HG03442 (cell line): ENCODE data around the gene FADS2.

ENCODE experiments used
- ATAC-seq: cut with Tn5 transposase; IDR thresholded peaks from one replicate; pipeline ENCODE4 v1.9.1; 2021; ENCODE audit warnings: mild to moderate bottlenecking, moderate library complexity; ENCODE audit not compliant: unreplicated experiment

The FADS2 gene

DNA sequence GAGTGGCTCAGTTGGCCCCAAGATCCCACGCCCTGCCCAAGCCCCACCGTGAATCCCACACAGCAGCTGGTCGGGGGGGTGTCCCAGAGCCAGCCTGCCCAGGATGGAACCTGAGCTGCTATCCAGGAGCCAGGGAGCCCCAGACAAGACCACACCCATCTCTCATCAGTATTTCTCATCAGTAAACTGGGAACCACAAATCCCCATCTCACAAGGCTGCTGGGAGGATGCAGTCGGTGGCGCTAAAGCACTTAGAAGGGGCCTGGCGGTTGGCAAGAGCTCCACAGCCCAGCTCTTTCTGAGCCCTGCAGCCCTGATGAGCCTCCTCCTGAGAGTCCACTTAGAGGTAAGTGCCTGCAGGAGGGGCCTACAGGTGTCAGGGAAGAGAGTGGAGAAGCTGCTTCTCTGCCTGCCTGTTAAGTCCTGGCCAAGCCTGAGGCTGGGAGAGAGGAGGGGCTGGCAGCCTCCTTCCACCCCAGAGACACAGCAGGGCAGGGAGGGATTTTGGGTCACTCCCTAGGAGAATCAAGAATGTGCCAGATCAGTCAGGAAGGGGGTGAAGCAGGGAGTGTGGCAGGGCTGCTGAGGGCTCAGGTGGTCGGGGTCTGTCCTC lies 57.2 kb downstream of the FADS2 start:
- no peak for ATAC-seq

DNA sequence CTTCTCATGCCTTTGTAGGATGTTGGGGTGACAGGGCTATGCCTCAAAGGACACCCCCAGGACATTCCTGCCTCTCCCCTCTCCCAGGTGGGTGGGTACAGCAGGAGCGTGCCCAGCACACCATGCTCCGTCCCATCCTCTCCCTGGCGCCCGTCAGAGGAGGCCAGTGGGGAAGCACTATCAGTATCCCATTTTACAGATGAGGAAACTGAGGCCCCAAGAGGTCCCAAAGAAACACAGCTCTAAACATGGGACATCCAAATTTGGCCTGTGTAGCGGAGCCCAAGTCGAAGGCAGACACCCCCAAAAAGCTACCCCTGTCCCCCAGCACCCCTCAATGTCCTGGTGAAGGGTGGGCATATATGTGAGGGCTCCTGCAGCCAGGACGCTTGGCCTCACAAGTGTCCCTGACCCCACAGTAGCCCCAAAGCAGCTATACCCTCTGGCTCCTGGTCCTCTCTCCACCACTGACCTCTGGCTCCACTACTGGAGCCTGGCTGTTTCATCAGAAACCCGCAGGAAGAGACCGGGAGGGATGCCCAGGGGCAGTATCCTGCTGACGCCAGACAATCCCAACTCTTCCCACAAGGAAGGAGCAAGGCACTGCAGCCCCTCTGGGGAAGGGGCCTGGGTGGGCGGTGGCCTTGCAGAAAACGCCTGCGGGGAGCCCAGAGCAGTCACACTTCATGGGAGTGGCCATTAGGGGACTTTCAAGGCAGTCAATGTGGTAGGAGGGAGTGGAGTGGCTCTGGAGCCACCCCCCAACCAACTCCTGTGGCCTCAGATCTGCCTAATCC lies 57.9 kb downstream of the FADS2 start:
- no peak for ATAC-seq

DNA sequence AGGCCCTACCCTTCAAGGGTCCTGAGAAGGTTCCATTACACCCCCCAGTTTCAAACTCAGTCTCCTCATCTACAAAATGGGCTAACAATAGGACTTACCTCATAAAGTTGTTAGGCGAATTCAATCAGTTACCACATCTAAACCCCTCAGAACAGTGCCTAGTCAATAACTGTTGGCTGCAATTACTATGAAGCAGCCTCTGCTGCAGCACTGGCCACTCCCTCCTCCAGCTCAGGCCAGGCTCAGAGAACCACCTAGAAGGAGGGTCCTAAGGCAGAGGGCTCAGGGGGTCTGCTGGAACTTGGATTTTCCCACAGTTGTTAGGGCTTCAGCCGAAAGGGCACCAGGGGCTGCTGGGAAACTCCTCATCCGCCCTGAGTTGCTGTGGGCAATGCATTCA lies 58.5 kb downstream of the FADS2 start:
- no peak for ATAC-seq

DNA sequence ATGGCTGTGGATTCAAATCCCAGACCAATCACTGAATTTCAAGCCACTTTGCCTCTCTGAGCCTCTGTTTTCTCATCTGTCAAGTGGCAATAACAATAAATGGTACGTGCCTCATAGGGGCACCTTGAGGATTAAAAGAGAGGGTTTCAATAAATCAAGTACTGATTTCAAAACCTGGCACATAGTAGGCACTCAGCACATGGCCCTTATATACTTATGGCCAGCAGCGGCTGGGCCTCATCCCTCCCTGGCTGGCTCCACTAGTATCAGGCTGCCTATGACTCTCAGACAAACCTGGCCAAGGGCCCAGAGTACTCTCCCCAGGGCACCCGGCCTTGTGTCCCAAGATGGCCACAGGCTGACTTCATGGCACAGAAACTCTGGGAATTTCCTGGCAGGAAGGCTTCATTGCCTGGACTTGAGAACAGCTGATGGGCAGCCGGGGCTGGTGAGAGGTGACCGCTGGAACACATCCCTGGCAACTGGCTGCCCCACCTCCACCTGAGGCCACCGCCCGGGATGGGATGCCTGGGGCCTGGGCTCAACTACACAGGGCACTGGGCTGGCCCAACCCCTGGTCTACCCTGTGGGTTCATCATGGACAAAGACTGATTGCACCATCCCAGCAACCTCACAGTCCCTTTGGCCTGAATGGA lies 59.9 kb downstream of the FADS2 start:
- ATAC-seq = no peak

DNA sequence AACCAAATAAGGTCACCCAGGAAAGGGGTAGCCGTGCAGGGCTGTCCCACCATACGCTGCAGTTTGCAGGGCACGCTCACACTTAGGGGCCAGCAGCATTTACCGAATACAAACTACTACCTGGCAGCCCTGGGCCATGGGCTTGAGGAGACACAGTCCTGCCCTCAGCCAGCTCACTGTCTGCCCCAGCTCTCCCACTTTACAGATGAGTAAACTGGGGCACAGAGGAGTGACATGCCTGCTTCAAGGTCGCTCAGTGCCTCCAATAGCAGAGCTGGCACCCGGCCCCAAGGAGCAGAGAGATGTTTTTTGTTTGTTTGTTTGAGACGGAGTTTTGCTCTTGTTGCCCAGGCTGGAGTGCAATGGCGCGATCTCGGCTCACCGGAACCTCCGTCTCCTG lies 60.5 kb downstream of the FADS2 start:
- ATAC-seq = no peak

DNA sequence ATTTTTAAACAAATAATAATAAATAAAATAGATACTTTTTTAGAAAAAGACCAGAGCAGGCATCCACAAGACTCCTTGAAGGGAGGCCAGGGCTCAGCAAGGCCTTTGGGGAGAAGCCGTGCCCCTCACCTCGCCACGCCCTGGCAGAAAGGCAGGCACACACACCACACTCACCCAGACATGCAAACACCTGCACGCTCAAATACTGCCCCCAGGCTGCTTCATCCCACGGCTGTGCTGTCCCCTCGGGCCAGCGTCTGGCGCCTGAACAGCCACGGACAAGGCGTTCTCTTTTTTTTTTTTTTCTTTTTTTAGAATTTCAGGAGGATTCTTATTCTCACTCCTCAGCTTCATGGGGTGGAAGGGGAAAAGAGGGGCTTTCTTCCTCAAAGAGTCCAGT lies 61.7 kb downstream of the FADS2 start:
- ATAC-seq = no peak

DNA sequence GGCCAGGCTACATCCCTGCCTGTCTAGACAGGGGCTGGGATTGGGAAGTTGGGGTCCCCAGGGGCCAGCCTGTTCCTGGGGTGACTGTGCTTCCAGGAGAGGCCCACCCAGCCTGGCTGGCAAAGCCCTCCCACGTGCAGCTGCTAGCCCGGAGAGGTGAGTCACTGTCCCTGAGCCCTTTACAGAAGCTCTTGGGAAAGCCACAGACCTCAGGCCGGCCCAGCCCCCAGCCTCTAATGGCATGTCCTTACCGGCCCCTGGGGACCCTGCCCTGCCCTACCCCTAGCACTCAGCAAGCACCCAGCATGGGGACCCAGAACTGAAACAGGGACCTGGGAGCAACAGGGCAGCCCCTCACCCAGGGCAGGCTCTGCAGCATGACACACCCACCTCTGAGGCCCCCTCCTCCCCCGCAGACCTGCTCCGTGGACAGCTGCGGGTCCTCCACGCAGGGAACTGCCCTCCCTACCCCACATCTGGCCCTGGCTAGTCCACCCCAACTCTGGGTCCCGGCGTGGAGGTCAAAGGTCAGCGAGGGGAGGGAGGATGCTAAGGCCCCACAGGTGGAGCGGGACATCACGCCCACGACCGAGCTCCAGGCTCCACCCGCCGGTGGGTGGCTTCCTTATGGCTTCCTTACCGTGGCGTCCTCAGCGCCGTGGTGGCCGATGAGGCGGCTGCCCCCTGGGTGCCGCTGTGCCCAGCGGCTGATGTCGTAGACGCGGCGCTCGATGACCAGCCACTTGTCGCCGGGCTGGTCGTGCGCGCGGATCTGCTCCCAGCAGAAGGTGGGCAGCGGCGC lies 62.6 kb downstream of the FADS2 start:
- peak; percentile 17 for ATAC-seq

DNA sequence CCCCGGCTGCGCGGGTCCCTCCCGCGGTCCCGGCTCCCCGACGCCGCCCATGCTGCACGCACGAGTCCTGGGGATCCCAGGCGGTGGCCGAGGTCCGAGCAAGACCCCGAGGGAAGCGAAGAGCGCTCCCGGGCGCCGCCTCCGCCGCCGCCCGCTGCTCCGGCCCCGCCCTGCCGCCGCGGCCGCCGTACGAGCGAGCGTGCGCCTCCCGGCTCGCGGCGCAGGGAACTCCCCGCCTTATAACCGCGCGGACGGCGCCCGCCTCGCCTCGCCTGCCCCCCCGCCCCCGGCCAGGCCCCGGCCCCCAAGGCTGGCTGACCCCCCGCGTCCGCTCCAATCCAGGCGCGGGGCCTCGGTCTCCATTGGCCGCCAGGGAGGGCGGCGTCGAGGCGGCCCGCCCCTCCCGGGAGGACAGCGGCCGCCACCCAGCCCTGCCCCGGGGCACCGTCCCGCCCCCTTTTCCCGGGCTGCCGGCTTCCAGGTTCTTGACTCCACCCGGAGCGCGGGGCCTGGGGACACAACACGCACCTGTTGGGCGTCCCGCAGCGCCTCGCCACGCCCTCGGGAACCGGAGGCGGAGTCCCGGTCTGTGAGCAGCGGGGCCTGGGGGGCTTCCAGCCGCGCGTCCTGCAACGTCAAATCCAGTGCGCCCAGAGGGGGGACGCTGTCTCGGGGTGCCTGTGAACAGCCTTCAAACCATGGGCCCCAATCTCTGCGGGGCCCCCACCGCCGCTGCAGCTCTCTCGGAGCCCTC lies 63.4 kb downstream of the FADS2 start, which contains the start of gene FADS3:
Gene FADS3, minus strand, starts transcription at position 215 of the 754 bp plus-strand sequence. Its CDS starts 164 bp downstream, at position 51.
- ATAC-seq = peak; percentile 62

DNA sequence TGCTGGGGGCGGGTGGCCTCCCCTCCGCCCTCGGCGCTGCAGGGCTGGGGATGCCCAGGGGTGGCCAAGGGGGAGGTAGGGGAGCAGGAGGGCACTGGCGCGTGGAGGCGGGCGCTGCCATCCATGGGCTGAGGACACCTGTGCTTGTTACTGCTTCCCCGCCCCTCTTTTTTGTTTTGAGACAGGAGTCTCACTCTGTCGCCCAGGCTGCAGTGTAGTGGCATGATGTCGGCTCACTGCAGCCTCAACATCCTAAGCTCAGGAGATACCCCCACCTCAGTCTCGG lies 63.9 kb downstream of the FADS2 start:
- ATAC-seq = peak; percentile 22

DNA sequence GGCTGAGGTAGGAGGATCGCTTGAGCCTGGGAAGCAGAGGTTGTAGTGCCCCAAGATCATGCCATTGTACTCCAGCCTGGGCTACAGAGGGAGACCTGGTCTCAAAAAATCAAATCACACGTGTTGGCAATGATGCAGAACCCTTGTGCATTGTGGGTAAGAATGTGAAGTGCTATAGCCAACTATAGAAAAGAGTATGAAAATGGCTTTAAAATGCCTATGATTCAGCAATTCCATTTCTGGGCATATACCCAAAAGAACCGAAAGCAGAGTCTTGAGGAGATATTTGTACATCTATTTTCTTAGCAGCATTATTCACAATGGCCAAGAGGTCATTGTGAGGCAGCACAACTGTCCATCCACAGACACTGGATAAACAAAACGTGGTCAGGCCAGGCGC lies 65.9 kb downstream of the FADS2 start:
- no peak for ATAC-seq

DNA sequence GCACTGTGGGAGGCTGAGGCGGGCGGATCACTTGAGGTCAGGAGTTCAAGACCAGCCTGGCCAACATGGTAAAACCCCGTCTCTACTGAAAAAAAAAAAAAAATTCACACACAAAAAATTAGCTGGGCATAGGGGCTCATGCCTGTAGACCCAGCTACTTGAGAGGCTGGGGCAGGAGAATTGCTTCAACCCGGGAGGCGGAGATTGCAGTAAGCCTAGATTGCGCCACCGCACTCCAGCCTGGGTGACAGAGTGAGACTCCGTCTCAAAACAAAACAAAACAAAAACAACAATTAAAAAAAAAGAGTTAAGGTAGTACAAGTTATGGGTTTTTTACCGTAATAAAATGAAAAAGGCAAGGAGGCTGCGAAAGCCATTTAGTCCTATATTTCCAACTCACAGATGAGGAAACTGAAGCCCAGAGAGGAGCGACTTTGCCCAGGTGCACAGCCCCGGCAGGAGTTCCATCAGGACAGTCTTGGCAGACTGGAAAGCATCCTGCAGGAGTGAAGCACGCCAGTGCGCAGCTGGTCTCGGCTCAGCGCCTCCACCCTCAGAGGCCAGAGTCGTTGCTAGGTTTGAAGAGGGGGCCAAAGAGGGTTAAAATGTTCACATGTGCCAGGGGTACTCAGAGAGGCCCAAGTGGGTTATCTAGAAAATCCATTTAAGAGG lies 67.1 kb downstream of the FADS2 start:
- ATAC-seq = no peak

DNA sequence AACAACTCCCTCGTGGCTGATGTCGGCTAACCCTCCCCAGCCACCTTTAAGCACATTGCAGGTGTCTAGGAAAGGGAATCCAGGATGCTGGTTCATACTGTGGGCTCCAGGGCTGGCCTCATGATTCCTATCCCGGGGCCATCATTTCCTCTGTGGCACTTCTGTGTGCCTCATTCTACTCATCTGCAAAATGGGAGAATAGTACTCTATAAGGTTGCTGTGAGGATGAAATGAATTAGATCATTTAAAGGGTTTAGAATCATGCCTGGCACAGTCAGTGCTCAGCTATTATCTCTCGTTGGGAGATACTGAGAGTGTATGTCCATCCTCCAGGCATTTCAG lies 67.6 kb downstream of the FADS2 start:
- ATAC-seq = no peak

DNA sequence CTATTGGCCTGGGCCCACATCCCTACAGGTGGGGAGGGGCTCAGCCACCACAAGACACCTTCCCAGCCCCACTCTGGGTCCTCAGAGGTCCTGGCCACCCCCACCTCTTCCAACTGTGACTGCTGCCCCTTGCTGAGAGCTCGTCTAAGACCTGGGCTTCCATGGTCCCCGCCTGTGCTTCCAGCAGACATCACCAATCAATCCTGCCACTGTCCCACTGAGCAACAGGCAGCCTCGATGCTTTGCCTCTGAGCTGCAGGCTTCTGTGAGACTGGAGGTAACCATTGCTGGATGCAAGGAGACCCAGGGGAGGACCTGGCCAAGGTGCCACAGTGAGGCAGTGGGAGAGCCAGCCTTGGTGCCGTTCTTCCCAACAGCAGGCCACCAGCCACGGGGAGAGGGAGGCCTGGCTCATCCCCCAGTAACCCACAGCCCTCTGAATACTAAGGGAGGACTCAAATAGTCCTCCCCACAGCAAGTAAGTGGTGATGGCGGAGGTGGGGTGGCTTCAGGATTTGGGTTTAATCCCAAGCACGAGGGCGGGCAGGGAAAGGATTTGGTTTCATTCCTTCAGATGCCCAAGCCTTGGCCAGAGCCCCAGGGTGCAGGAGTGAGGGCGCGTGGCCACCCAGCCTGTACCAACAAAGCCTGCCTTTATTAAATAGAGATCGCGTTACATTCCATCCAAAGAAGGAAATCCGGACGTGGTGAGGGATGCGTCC lies 68.7 kb downstream of the FADS2 start:
- ATAC-seq = no peak

DNA sequence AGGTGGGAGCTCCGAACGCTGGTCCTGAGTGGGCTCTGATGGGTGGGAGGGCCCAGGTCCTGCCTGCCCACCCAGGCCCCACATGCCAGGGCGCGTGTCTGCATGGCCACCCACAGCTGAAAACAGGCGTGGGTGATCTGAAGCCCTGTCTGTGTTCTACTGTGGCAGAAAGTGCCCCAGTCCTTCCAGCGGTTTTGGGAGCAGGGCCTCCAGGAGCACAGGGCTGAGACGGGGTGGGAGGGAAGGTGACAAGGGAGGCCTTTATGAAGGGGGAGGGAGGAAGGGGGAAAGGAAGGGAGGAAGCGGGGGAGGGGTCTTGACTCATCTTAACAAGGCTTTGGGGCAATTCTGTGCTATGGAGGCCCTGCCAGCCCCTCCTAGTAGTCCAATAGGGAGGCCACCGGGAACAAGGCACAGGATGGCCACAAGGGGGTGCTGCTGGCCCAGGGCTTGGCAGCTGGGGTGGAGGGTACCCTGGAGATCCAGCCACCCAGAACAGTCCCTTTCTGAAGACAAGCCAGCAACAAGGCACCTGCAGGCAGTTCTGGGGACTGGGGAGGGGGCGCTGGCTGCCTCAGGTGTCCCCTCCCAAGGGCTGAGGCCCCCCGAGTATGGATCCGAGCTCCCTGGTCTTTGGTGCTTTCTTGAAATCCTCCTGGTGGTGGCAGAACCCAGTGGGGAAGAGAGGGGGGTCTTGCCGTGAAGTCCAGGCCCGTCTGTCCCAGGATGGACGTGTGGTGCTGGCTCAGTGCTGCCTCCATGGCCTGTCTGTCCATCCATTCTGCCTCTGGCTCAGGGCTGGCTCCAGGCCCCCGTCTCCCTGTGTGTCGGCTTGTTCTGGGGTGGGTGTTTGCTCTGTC lies 69.5 kb downstream of the FADS2 start:
- no peak for ATAC-seq

DNA sequence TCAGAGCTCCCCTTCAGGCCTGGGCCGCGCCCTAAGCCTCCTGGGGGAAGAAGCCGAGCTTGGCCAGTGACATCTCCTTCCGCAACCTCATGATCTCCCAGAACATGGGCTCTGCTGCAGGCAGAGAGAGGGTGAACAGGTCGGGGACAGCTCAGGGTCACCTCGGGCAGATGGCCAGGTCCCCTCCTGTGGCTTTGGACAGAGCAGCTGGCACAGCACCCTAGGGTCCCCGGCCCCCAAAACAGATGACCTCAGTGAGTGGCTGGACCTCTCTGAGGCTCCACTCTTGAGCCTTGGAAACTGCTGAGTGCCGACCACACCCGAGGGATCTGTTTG lies 70.1 kb downstream of the FADS2 start:
- ATAC-seq = no peak

DNA sequence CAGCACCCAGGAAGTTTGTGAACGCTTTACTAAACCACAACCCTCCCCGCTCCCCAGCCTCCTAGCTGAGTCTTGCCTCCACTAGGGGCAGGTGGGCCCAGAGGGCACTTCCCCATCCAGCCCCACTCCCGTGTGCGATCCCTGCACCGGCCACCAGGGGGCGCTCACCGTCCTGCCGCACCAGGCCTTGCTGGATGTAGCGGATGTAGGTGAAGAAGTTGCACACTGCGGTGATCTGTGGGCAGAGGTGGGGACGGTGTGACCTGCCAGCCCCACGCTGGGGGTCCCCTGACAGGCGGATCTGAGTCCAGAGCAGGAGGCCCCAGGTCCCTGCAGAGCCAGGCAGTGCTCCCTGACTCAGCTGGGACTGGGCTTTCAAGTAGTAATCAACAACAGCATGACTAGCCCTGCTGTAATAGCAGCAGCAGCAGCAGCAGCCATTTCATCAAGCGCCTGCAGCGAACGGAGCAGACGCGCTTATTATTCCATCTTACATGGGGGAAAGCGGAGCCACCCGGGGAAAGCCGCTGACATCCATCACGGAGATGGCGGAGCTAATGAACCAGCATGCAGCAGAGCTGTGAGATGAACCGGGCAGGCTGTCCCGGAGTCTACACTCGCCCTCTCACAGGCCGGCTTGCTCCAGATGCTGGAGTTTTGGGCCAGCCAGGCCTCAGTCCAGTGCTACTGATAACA lies 71.2 kb downstream of the FADS2 start:
- ATAC-seq = peak; percentile 61

DNA sequence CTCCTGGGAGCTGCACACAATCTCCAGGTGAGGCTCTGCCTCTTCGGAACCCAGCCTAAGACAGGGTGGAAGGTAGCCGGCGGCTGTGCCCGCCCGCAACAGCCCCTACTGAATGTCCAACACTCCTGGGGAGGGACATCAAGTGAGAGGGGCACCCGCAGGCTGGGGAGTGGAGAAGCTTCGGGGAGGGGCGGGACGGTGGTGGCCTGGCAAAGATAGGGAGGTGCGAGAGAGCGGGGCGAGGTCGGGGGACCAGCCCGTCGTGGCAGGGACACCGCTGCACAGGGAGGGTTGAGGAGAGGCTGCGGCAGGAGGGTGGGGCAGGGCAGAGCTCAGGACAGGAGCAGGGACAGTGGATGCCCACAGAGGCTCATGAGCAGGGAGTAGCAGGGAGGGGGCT lies 72.2 kb downstream of the FADS2 start:
- ATAC-seq = no peak

DNA sequence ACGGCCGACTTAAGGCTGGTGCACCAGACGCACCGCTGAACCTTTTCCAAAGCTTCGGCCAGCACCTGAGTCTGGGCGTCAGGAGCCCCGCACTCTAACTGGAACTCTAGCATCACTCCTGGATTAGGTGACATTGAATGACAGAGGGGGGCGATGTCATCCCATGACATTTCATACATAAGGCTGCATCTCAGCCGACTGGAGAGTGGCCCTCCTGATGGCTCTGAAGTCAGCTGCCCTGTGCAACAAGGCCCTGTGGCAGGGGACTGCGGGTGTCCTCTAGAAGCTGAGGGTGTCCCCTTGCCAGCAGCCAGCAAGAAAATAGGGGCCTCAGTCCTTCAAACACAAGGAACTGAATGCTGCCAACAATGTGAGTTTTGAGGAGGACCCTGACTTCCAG lies 73.3 kb downstream of the FADS2 start:
- ATAC-seq = no peak
